Right atrium auricular region (tissue), 2 donors: ENCODE measurements around the gene GNG3. TPM values are rescaled to one million over a fixed set of nuclear protein-coding genes. Genes with fewer than 3 reads are reported as not detected.
A peak's percentile ranks its signal among the peaks of the same experiment; 100 is the strongest.

ENCODE experiments used
- DNase-seq: peaks from one replicate; pipeline ENCODE4 v3.0.0-alpha.2; 2019; ENCODE audit warnings: low spot score
- H3K27ac ChIP-seq, 2 donors: fragments of 200-600 bp; sonication (generic); 1 replicate in 1 of 2; 2 replicates in 1 of 2; pipeline ENCODE4 v1.5.1; 2016 to 2019
- H3K27me3 ChIP-seq, 2 donors: fragments of 200-600 bp; sonication (generic); one replicate each; pipeline versions ENCODE4 v1.5.1 to v1.6.0; 2017 to 2019
- H3K36me3 ChIP-seq: fragments of 200-600 bp; sonication (generic); one replicate; pipeline ENCODE4 v1.5.1; 2016
- H3K4me1 ChIP-seq, 2 donors: fragments of 200-600 bp; sonication (generic); one replicate each; pipeline versions ENCODE4 v1.5.1 to v1.6.0; 2017 to 2019
- H3K4me3 ChIP-seq, 2 donors: fragments of 200-600 bp; sonication (generic); 1 replicate in 1 of 2; 2 replicates in 1 of 2; pipeline ENCODE4 v1.5.1; 2017 to 2019; ENCODE audit warnings: mild to moderate bottlenecking in 1 of 2, moderate library complexity in 1 of 2
- H3K9me3 ChIP-seq, 2 donors: fragments of 200-600 bp; sonication (generic); one replicate each; pipeline ENCODE4 v1.5.1; 2019
- total RNA-seq, 2 donors: library from RNA; depleted of rRNA; stranded (reverse); fragments of >200 nt; gene quantifications; one replicate each; pipeline ENCODE4 v1.1.0, GENCODE V29; 2016
- TF ChIP-seq, protein P1 (sequence below), 2 donors: fragments of 200-600 bp; sonication (generic); IDR thresholded peaks; one replicate each; pipeline ENCODE4 v1.5.1; 2019; ENCODE audit warnings: antibody characterized with exemption in 2 of 2

GNG3 gene
- total RNA-seq, 2 donors from 2014 or later: not detected

GRCh38 chr11:62676698-62677097 is 30.8 kb upstream of the GNG3 start:
- TF ChIP-seq, protein P1, sequence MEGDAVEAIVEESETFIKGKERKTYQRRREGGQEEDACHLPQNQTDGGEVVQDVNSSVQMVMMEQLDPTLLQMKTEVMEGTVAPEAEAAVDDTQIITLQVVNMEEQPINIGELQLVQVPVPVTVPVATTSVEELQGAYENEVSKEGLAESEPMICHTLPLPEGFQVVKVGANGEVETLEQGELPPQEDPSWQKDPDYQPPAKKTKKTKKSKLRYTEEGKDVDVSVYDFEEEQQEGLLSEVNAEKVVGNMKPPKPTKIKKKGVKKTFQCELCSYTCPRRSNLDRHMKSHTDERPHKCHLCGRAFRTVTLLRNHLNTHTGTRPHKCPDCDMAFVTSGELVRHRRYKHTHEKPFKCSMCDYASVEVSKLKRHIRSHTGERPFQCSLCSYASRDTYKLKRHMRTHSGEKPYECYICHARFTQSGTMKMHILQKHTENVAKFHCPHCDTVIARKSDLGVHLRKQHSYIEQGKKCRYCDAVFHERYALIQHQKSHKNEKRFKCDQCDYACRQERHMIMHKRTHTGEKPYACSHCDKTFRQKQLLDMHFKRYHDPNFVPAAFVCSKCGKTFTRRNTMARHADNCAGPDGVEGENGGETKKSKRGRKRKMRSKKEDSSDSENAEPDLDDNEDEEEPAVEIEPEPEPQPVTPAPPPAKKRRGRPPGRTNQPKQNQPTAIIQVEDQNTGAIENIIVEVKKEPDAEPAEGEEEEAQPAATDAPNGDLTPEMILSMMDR (IDR thresholded peaks at IDR 0.05): no peak
- Histone ChIP-seq H3K4me3 (no peak overlapping the region), H3K4me1 (peaks cover 0 to 34% of the 10 kb centered on the region in 2 donors), H3K27me3 (no peaks in the 10 kb centered on the region), H3K36me3 (peaks cover 21% of the 10 kb centered on the region), H3K27ac (no peak overlapping the region), H3K9me3 (no peaks in the 10 kb centered on the region)
- no peak for DNase-seq

- no peak for DNase-seq
- Histone ChIP-seq H3K4me3 (no peak overlapping the region), H3K27ac (no peak overlapping the region), H3K4me1 (peaks cover 0 to 33% of the 10 kb centered on the region in 2 donors), H3K9me3 (no peaks in the 10 kb centered on the region), H3K27me3 (no peaks in the 10 kb centered on the region), H3K36me3 (peaks cover 21% of the 10 kb centered on the region)
- TF ChIP-seq, protein P1 (IDR thresholded peaks at IDR 0.05): no peak
Observed at GRCh38 chr11:62677156-62677555, 30.3 kb upstream of the GNG3 start.

GRCh38 chr11:62677714-62678113 is 29.8 kb upstream of the GNG3 start:
- Histone ChIP-seq H3K9me3 (no peaks in the 10 kb centered on the region), H3K4me3 (no peak overlapping the region), H3K27me3 (no peaks in the 10 kb centered on the region), H3K36me3 (peaks cover 21% of the 10 kb centered on the region), H3K4me1 (peaks cover 0 to 27% of the 10 kb centered on the region in 2 donors), H3K27ac (no peak overlapping the region)
- no peak for DNase-seq
- TF ChIP-seq, protein P1 (IDR thresholded peaks at IDR 0.05): no peak

DNA sequence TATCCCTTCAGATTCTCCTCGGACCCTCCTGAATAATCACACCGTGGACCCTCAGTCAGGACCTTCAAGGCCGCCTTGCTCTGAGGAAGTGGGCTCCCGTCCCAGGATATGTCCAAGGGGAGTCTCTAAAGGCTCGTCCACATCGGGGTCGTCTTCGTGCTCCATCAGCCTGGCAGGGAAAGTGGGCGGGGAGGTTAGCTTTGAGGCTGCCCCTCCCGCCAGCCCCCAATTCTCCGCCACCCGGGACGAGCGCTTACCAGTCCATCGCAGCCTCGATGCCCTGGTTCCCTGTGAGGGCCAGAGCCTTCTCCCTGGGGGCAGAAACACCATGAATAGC is 29.1 kb upstream of the GNG3 start:
- Histone ChIP-seq H3K27ac (peak overlapping the region; percentile 80 to 88), H3K4me3 (peak overlapping the region; percentile 82 to 95), H3K36me3 (peaks cover 21% of the 10 kb centered on the region), H3K27me3 (no peaks in the 10 kb centered on the region), H3K9me3 (no peaks in the 10 kb centered on the region), H3K4me1 (peaks cover 0 to 23% of the 10 kb centered on the region in 2 donors)
- TF ChIP-seq, protein P1 (IDR thresholded peaks at IDR 0.05): no peak
- no peak for DNase-seq

- DNase-seq: peak; percentile 96
- Histone ChIP-seq H3K27ac (peak within 1 kb of the TSS; percentile 80 to 88), H3K4me1 (peaks cover 0 to 23% of the 10 kb centered on the region in 2 donors), H3K27me3 (no peaks in the 10 kb centered on the region), H3K9me3 (no peaks in the 10 kb centered on the region), H3K36me3 (peaks cover 21% of the 10 kb centered on the region), H3K4me3 (peak within 1 kb of the TSS; percentile 82 to 95)
- TF ChIP-seq, protein P1 (IDR thresholded peaks at IDR 0.05): no peak
Observed at GRCh38 chr11:62678770-62679696, 28.4 kb upstream of the GNG3 start, which contains the start of gene UBXN1. UBXN1 (minus strand) TSS chr11:62679073; CDS start chr11:62678923, 150 bp downstream.
